Neural progenitor cell (in vitro differentiated cells): ENCODE measurements around the gene SPAG8. TPM values are rescaled to one million over a fixed set of nuclear protein-coding genes. Genes with fewer than 3 reads are reported as not detected.

Experiments used
- DNase-seq: peaks from one replicate; pipeline ENCODE4 v3.0.0-alpha.2; 2016; ENCODE audit warnings: low spot score
- H2AFZ ChIP-seq: fragments of 200-600 bp; sonication (generic); replicated peaks from 2 replicates; pipeline ENCODE4 v1.6.1; 2016; ENCODE audit warnings: antibody characterized with exemption
- H3F3A ChIP-seq: fragments of 200-600 bp; sonication (generic); 2 replicates; pipeline ENCODE4 v1.6.1; 2016; ENCODE audit warnings: antibody characterized with exemption, low read depth
- H3K27ac ChIP-seq: fragments of 200-600 bp; sonication (generic); 2 replicates; pipeline ENCODE4 v1.5.1; 2016; ENCODE audit warnings: mild to moderate bottlenecking
- H3K27me3 ChIP-seq: fragments of 200-600 bp; sonication (generic); 2 replicates; pipeline ENCODE4 v1.6.1; 2016; ENCODE audit warnings: mild to moderate bottlenecking, moderate library complexity
- H3K36me3 ChIP-seq: fragments of 200-600 bp; sonication (generic); 2 replicates; pipeline ENCODE4 v1.5.1; 2016
- H3K4me1 ChIP-seq: fragments of 200-600 bp; sonication (generic); 2 replicates; pipeline ENCODE4 v1.6.1; 2016; ENCODE audit warnings: mixed run types
- H3K4me2 ChIP-seq: fragments of 200-600 bp; sonication (generic); 2 replicates; pipeline ENCODE4 v1.6.1; 2016
- H3K4me3 ChIP-seq: fragments of 200-600 bp; sonication (generic); 2 replicates; pipeline ENCODE4 v1.5.1; 2016
- H3K79me2 ChIP-seq: fragments of 200-600 bp; sonication (generic); 2 replicates; pipeline ENCODE4 v1.6.1; 2016; ENCODE audit warnings: low read depth
- H3K9ac ChIP-seq: fragments of 200-600 bp; sonication (generic); 2 replicates; pipeline ENCODE4 v1.6.1; 2016
- H3K9me3 ChIP-seq: fragments of 200-600 bp; sonication (generic); 2 replicates; pipeline ENCODE4 v1.5.1; 2016; ENCODE audit warnings: low read depth
- H4K20me1 ChIP-seq: fragments of 200-600 bp; sonication (generic); 2 replicates; pipeline ENCODE4 v1.6.1; 2016; ENCODE audit warnings: low read depth
- H3K27ac Mint-ChIP-seq: 3 replicates; pipeline ENCODE4 v1.8.0; 2021; ENCODE audit warnings: mixed read lengths
- H3K27me3 Mint-ChIP-seq: 2 replicates; pipeline ENCODE4 v1.8.0; 2022; ENCODE audit warnings: low read depth, mild to moderate bottlenecking, inconsistent platforms, moderate library complexity, mixed read lengths; ENCODE audit not compliant: insufficient read depth
- H3K36me3 Mint-ChIP-seq: 3 replicates; pipeline ENCODE4 v1.8.0; 2021; ENCODE audit warnings: mixed read lengths
- H3K4me1 Mint-ChIP-seq: 3 replicates; pipeline ENCODE4 v1.8.0; 2021; ENCODE audit warnings: mixed read lengths
- H3K4me3 Mint-ChIP-seq: 3 replicates; pipeline ENCODE4 v1.8.0; 2021; ENCODE audit warnings: mild to moderate bottlenecking, moderate library complexity, mixed read lengths
- H3K9me3 Mint-ChIP-seq: 3 replicates; pipeline ENCODE4 v1.8.0; 2020; ENCODE audit warnings: mixed read lengths
- CTCF ChIP-seq: fragments of 200-600 bp; sonication (generic); IDR thresholded peaks from 2 replicates; pipeline ENCODE4 v1.5.1; 2017; ENCODE audit warnings: antibody characterized with exemption, mild to moderate bottlenecking
- EZH2 ChIP-seq: fragments of 200-600 bp; sonication (generic); IDR thresholded peaks from 2 replicates; pipeline ENCODE4 v1.6.1; 2017; ENCODE audit warnings: antibody characterized with exemption, mild to moderate bottlenecking, moderate library complexity
- EZH2phosphoT487 ChIP-seq: fragments of 200-600 bp; sonication (generic); IDR thresholded peaks from 2 replicates; pipeline ENCODE4 v1.6.1; 2017; ENCODE audit warnings: antibody characterized with exemption
- total RNA-seq: library from RNA; depleted of rRNA; stranded (reverse); fragments of >200 nt; gene quantifications from 2 replicates; pipeline ENCODE4 v1.2.3, GENCODE V29; 2015; ENCODE audit warnings: low replicate concordance

Gene SPAG8
- total RNA-seq, 1 donor from 2014 or later, result 1.6 TPM

- Mint-ChIP-seq H3K4me3 (no peak overlapping the region), H3K27ac (no peak overlapping the region), H3K27me3 (peaks cover 4% of the 10 kb centered on the region), H3K4me1 (peaks cover 29% of the 10 kb centered on the region), H3K36me3 (peaks cover 5% of the 10 kb centered on the region), H3K9me3 (no peaks in the 10 kb centered on the region)
- H3K36me3 ChIP-seq, result no peaks in the 10 kb centered on the region
- H3K79me2 ChIP-seq, result peaks cover 3% of the 10 kb centered on the region
- H2AFZ ChIP-seq, result no peak overlapping the region
- H3K9ac ChIP-seq, result no peak overlapping the region
- no peaks in the 10 kb centered on the region for H3K9me3 ChIP-seq
- H3K4me3 ChIP-seq, result no peak overlapping the region
- H4K20me1 ChIP-seq, result no peaks in the 10 kb centered on the region
- peaks cover 20% of the 10 kb centered on the region for H3F3A ChIP-seq
- no peak overlapping the region for H3K27ac ChIP-seq
- peaks cover 16% of the 10 kb centered on the region for H3K4me1 ChIP-seq
- H3K4me2 ChIP-seq, result no peak overlapping the region
- H3K27me3 ChIP-seq, result no peaks in the 10 kb centered on the region
- no peak for DNase-seq
- no peak for TF ChIP-seq CTCF
- TF ChIP-seq EZH2, result no peak
- no peak for TF ChIP-seq EZH2phosphoT487
Observed at GRCh38 chr9:35810122-35810521, 1.9 kb downstream of the SPAG8 start.

- H3K4me1 ChIP-seq, result peaks cover 8% of the 10 kb centered on the region
- TF ChIP-seq CTCF (no peak), EZH2phosphoT487 (no peak), EZH2 (no peak)
Observed at GRCh38 chr9:35808433-35808832, 3.6 kb downstream of the SPAG8 start.

GRCh38 chr9:35806101-35806500 lies 6.0 kb downstream of the SPAG8 start:
- TF ChIP-seq EZH2, result no peak
- TF ChIP-seq CTCF, result no peak
- TF ChIP-seq EZH2phosphoT487, result no peak
- peaks cover 9% of the 10 kb centered on the region for H3K36me3 Mint-ChIP-seq
- Histone ChIP-seq H3F3A (no peaks in the 10 kb centered on the region), H3K4me2 (no peak overlapping the region), H3K9ac (no peak overlapping the region), H2AFZ (no peak overlapping the region), H3K9me3 (no peaks in the 10 kb centered on the region), H3K27me3 (no peaks in the 10 kb centered on the region), H3K4me3 (no peak overlapping the region), H3K27ac (no peak overlapping the region), H3K4me1 (no peaks in the 10 kb centered on the region), H3K36me3 (no peaks in the 10 kb centered on the region), H3K79me2 (no peaks in the 10 kb centered on the region), H4K20me1 (no peaks in the 10 kb centered on the region)
- no peak overlapping the region for H3K27ac Mint-ChIP-seq
- H3K9me3 Mint-ChIP-seq, result no peaks in the 10 kb centered on the region
- DNase-seq, result no peak
- H3K4me3 Mint-ChIP-seq, result no peak overlapping the region
- H3K4me1 Mint-ChIP-seq, result no peaks in the 10 kb centered on the region
- peaks cover 4% of the 10 kb centered on the region for H3K27me3 Mint-ChIP-seq

More at GRCh38 chr9:35808433-35808832, 3.6 kb downstream of the SPAG8 start:
- no peak overlapping the region for H3K9ac ChIP-seq
- Mint-ChIP-seq H3K27ac (no peak overlapping the region), H3K27me3 (peaks cover 4% of the 10 kb centered on the region), H3K9me3 (no peaks in the 10 kb centered on the region), H3K4me1 (peaks cover 18% of the 10 kb centered on the region), H3K4me3 (no peak overlapping the region), H3K36me3 (peaks cover 6% of the 10 kb centered on the region)
- no peaks in the 10 kb centered on the region for H3K79me2 ChIP-seq
- H3K27ac ChIP-seq, result no peak overlapping the region
- no peak for DNase-seq
- H3F3A ChIP-seq, result peaks cover 3% of the 10 kb centered on the region
- H2AFZ ChIP-seq, result no peak overlapping the region
- no peaks in the 10 kb centered on the region for H4K20me1 ChIP-seq
- no peak overlapping the region for H3K4me3 ChIP-seq
- no peaks in the 10 kb centered on the region for H3K27me3 ChIP-seq
- H3K36me3 ChIP-seq, result no peaks in the 10 kb centered on the region
- no peaks in the 10 kb centered on the region for H3K9me3 ChIP-seq
- H3K4me2 ChIP-seq, result no peak overlapping the region
